Bronchial epithelial cell (primary cell): ENCODE results near the gene CAMP. TPM values are rescaled to one million over a fixed set of nuclear protein-coding genes. Genes with fewer than 3 reads are reported as not detected.
"Not testable (repeated sequence)": the region's sequence is repeated elsewhere in the genome, so short reads cannot be mapped to it uniquely, and the experiment has no call there.

Experiments used
- DNase-seq: peaks from one replicate; pipeline ENCODE4 v3.0.0-alpha.2; 2010; ENCODE audit warnings: low read depth
- FAIRE-seq: peaks from 2 replicates; lab custom pipeline; 2011; peaks lifted over from hg19 to GRCh38; lab: Jason Lieb, UNC
- H3K27me3 ChIP-seq: 2 replicates; pipeline ENCODE4 v1.5.1; 2011; ENCODE audit warnings: low read length; ENCODE audit not compliant: control insufficient read depth, insufficient read depth
- H3K36me3 ChIP-seq: 2 replicates; pipeline ENCODE4 v1.5.1; 2011; ENCODE audit warnings: low read length; ENCODE audit not compliant: control insufficient read depth, insufficient read depth
- H3K4me3 ChIP-seq: 2 replicates; pipeline ENCODE4 v1.5.1; 2011; ENCODE audit warnings: mild to moderate bottlenecking, low read depth, low read length, control low read depth
- total RNA-seq: library from RNA; depleted of rRNA; stranded (reverse); fragments of >200 nt; gene quantifications from 2 replicates; pipeline ENCODE4 v1.2.1, GENCODE V29; 2014
- TF ChIP-seq, protein P1 (sequence below): IDR thresholded peaks from 2 replicates; pipeline ENCODE4 v1.5.1; 2011; ENCODE audit warnings: mild to moderate bottlenecking, moderate library complexity, low read length, control low read depth, inconsistent platforms; ENCODE audit not compliant: insufficient read depth, severe bottlenecking

The CAMP gene
- total RNA-seq, 1 donor from 2014 or later = 11.3 TPM

- H3K4me3 ChIP-seq = no peak overlapping the region
Measured at GRCh38 chr3:48268381-48268935, 45.2 kb downstream of the CAMP start.

GRCh38 chr3:48268936-48269561 lies 45.8 kb downstream of the CAMP start:
- Histone ChIP-seq H3K4me3 (no peak overlapping the region), H3K36me3 (no peaks in the 10 kb centered on the region), H3K27me3 (no peaks in the 10 kb centered on the region)
- DNase-seq (peak; percentile 75), FAIRE-seq (no peak)
- TF ChIP-seq, protein P1, sequence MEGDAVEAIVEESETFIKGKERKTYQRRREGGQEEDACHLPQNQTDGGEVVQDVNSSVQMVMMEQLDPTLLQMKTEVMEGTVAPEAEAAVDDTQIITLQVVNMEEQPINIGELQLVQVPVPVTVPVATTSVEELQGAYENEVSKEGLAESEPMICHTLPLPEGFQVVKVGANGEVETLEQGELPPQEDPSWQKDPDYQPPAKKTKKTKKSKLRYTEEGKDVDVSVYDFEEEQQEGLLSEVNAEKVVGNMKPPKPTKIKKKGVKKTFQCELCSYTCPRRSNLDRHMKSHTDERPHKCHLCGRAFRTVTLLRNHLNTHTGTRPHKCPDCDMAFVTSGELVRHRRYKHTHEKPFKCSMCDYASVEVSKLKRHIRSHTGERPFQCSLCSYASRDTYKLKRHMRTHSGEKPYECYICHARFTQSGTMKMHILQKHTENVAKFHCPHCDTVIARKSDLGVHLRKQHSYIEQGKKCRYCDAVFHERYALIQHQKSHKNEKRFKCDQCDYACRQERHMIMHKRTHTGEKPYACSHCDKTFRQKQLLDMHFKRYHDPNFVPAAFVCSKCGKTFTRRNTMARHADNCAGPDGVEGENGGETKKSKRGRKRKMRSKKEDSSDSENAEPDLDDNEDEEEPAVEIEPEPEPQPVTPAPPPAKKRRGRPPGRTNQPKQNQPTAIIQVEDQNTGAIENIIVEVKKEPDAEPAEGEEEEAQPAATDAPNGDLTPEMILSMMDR = no peak

More at GRCh38 chr3:48268381-48268935, 45.2 kb downstream of the CAMP start:
- Histone ChIP-seq H3K27me3 (no peaks in the 10 kb centered on the region), H3K36me3 (no peaks in the 10 kb centered on the region)
- DNase-seq (peak; percentile 99), FAIRE-seq (peak; percentile 100)
- TF ChIP-seq, protein P1 = no peak

- Histone ChIP-seq H3K4me3 (no peak overlapping the region), H3K27me3 (no peaks in the 10 kb centered on the region), H3K36me3 (no peaks in the 10 kb centered on the region)
- DNase-seq (no peak), FAIRE-seq (no peak)
- TF ChIP-seq, protein P1 = no peak
Measured at GRCh38 chr3:48269592-48269991, 46.3 kb downstream of the CAMP start.

DNA sequence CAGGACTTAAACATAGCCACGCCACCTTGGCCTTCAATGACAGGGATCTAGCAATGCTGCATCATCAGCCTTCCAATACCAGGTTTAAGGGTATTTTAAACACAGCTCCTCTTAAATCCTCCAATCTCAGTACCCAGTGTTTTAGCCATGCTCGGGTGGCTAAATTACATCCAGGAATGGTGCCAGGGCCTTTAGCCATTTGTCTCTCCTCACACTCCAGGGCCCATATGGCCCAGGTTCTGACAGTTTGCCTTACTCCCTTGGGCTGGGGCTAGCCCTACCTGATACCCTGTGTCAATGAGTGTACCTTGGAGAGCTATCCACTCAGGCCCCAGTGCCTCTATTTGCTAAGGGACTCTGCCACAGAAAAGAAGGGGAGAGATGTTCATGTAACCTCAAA lies 47.0 kb downstream of the CAMP start:
- DNase-seq (no peak), FAIRE-seq (no peak)
- H3K36me3 ChIP-seq = no peaks in the 10 kb centered on the region
- H3K4me3 ChIP-seq = no peak overlapping the region
- no peaks in the 10 kb centered on the region for H3K27me3 ChIP-seq
- TF ChIP-seq, protein P1 = no peak

- H3K4me3 ChIP-seq, H3K27me3 ChIP-seq, H3K36me3 ChIP-seq, DNase-seq, FAIRE-seq: not testable (repeated sequence)
Measured at GRCh38 chr3:48271223-48271622, 47.9 kb downstream of the CAMP start.

GRCh38 chr3:48271763-48272498 lies 48.6 kb downstream of the CAMP start:
- TF ChIP-seq, protein P1 = no peak
- Histone ChIP-seq H3K4me3 (no peak overlapping the region), H3K36me3 (no peaks in the 10 kb centered on the region), H3K27me3 (no peaks in the 10 kb centered on the region)
- DNase-seq (no peak), FAIRE-seq (no peak)
